ENCODE data around the gene PDZK1IP1.
A peak's percentile ranks its signal among the peaks of the same experiment; 100 is the strongest.

GRCh38 chr1:47175227-47175934, 14.5 kb downstream of the PDZK1IP1 start:
- TF ChIP-seq CTCF (conservative IDR thresholded peaks at IDR 0.05; ENCODE audit: low read length) (peak; percentile 92), EZH2phosphoT487 (IDR thresholded peaks at IDR 0.05; ENCODE audit: borderline replicate concordance) (no peak)
